Muscle of leg (tissue), 11 donors: ENCODE results near the gene ARHGAP24. TPM values are rescaled to one million over a fixed set of nuclear protein-coding genes. Genes with fewer than 3 reads are reported as not detected.

ENCODE experiments used
- DNase-seq: peaks from one replicate; pipeline ENCODE4 v3.0.0; 2013
- H3K27ac ChIP-seq: one replicate; pipeline ENCODE4 v1.5.1; 2013; ENCODE audit warnings: mild to moderate bottlenecking, low read length, control low read depth
- H3K27me3 ChIP-seq: one replicate; pipeline ENCODE4 v1.6.1; 2013; ENCODE audit warnings: low read length; ENCODE audit not compliant: control insufficient read depth, insufficient read depth
- H3K36me3 ChIP-seq: one replicate; pipeline ENCODE4 v1.6.1; 2013; ENCODE audit warnings: low read length; ENCODE audit not compliant: control insufficient read depth, insufficient read depth
- H3K4me1 ChIP-seq: one replicate; pipeline ENCODE4 v1.6.1; 2013; ENCODE audit warnings: low read length; ENCODE audit not compliant: control insufficient read depth, insufficient read depth
- H3K4me3 ChIP-seq: one replicate; pipeline ENCODE4 v1.5.1; 2013; ENCODE audit warnings: low read length, control low read depth
- H3K9me3 ChIP-seq: replicated peaks from 2 replicates; pipeline ENCODE4 v1.6.1; 2013; ENCODE audit warnings: low read depth, low read length; ENCODE audit not compliant: control insufficient read depth
- WGBS: methylation state at CpG from one replicate; pipeline ENCODE4 v1.1.5; 2013; ENCODE audit warnings: missing lambda C conversion rate; ENCODE audit not compliant: insufficient coverage; 5-methylcytosine and 5-hydroxymethylcytosine counted together
- polyA plus RNA-seq, 8 donors: library from polyadenylated mRNA; unstranded; fragments of 120-200 nt; gene quantifications; one replicate each; pipeline versions ENCODE4 v1.2.1 to v1.2.3, GENCODE V29; 2013; ENCODE audit warnings: inconsistent platforms in 1 of 8, low replicate concordance in 1 of 8; ENCODE audit not compliant: insufficient read length in 8 of 8, insufficient read depth in 1 of 8
- total RNA-seq: library from RNA; stranded (reverse); fragments of 120-200 nt; gene quantifications from one replicate; pipeline ENCODE4 v1.2.4, GENCODE V29; 2013

The ARHGAP24 gene
- total and polyA plus RNA-seq, 9 donors: 39.8 to 66.1 (median 48.9) TPM

- no peak overlapping the region for H3K4me3 ChIP-seq
- H3K9me3 ChIP-seq: no peaks in the 10 kb centered on the region
- no peaks in the 10 kb centered on the region for H3K36me3 ChIP-seq
- peaks cover 23% of the 10 kb centered on the region for H3K4me1 ChIP-seq
- H3K27ac ChIP-seq: peak overlapping the region; percentile 53
- H3K27me3 ChIP-seq: no peaks in the 10 kb centered on the region
- peak; percentile 71 for DNase-seq
Measured at GRCh38 chr4:85728464-85728863, 253.5 kb downstream of the ARHGAP24 start.

- H3K4me3 ChIP-seq: no peak overlapping the region
- no peaks in the 10 kb centered on the region for H3K9me3 ChIP-seq
- H3K27me3 ChIP-seq: no peaks in the 10 kb centered on the region
- no peak for DNase-seq
- H3K27ac ChIP-seq: no peak overlapping the region
- H3K36me3 ChIP-seq: no peaks in the 10 kb centered on the region
- H3K4me1 ChIP-seq: peaks cover 5% of the 10 kb centered on the region
- 14% methylated on average over 1 of the region's 1 CpG for WGBS
Measured at GRCh38 chr4:85732124-85732523, 257.2 kb downstream of the ARHGAP24 start.

GRCh38 chr4:85733798-85734197 is 258.8 kb downstream of the ARHGAP24 start:
- no peaks in the 10 kb centered on the region for H3K27me3 ChIP-seq
- DNase-seq: peak; percentile 41
- H3K9me3 ChIP-seq: no peaks in the 10 kb centered on the region
- no peak overlapping the region for H3K27ac ChIP-seq
- no peak overlapping the region for H3K4me3 ChIP-seq
- peaks cover 5% of the 10 kb centered on the region for H3K4me1 ChIP-seq
- H3K36me3 ChIP-seq: no peaks in the 10 kb centered on the region

GRCh38 chr4:85734424-85734831 is 259.5 kb downstream of the ARHGAP24 start:
- H3K9me3 ChIP-seq: no peaks in the 10 kb centered on the region
- DNase-seq: peak; percentile 48
- H3K27me3 ChIP-seq: no peaks in the 10 kb centered on the region
- H3K27ac ChIP-seq: no peak overlapping the region
- peaks cover 5% of the 10 kb centered on the region for H3K4me1 ChIP-seq
- no CpG with 5 or more reads among the region's 1 CpG for WGBS
- no peak overlapping the region for H3K4me3 ChIP-seq
- no peaks in the 10 kb centered on the region for H3K36me3 ChIP-seq

- H3K36me3 ChIP-seq: no peaks in the 10 kb centered on the region
Measured at GRCh38 chr4:85736571-85736970, 261.6 kb downstream of the ARHGAP24 start.

GRCh38 chr4:85737254-85737653 is 262.3 kb downstream of the ARHGAP24 start:
- no peak overlapping the region for H3K27ac ChIP-seq
- H3K4me1 ChIP-seq: peaks cover 4% of the 10 kb centered on the region
- H3K27me3 ChIP-seq: no peaks in the 10 kb centered on the region
- H3K36me3 ChIP-seq: no peaks in the 10 kb centered on the region
- H3K4me3 ChIP-seq: no peak overlapping the region
- no peaks in the 10 kb centered on the region for H3K9me3 ChIP-seq
- no CpG with 5 or more reads among the region's 1 CpG for WGBS
- no peak for DNase-seq

More at GRCh38 chr4:85736571-85736970, 261.6 kb downstream of the ARHGAP24 start:
- peaks cover 5% of the 10 kb centered on the region for H3K4me1 ChIP-seq
- H3K9me3 ChIP-seq: no peaks in the 10 kb centered on the region
- DNase-seq: no peak
- H3K4me3 ChIP-seq: no peak overlapping the region
- no CpG with 5 or more reads among the region's 2 CpGs for WGBS
- H3K27ac ChIP-seq: no peak overlapping the region
- no peaks in the 10 kb centered on the region for H3K27me3 ChIP-seq

- Histone ChIP-seq H3K4me3 (no peak overlapping the region), H3K27ac (no peak overlapping the region), H3K36me3 (no peaks in the 10 kb centered on the region), H3K9me3 (no peaks in the 10 kb centered on the region), H3K27me3 (no peaks in the 10 kb centered on the region), H3K4me1 (peaks cover 2% of the 10 kb centered on the region)
- no CpG with 5 or more reads among the region's 2 CpGs for WGBS
- DNase-seq: no peak
Measured at GRCh38 chr4:85738721-85739120, 263.8 kb downstream of the ARHGAP24 start.

GRCh38 chr4:85740431-85740861 is 265.5 kb downstream of the ARHGAP24 start:
- H3K4me3 ChIP-seq: no peak overlapping the region
- WGBS: no CpG with 5 or more reads among the region's 5 CpGs
- no peaks in the 10 kb centered on the region for H3K36me3 ChIP-seq
- no peak overlapping the region for H3K27ac ChIP-seq
- no peaks in the 10 kb centered on the region for H3K27me3 ChIP-seq
- H3K4me1 ChIP-seq: peaks cover 2% of the 10 kb centered on the region
- no peaks in the 10 kb centered on the region for H3K9me3 ChIP-seq
- DNase-seq: no peak

GRCh38 chr4:85741381-85741780 is 266.4 kb downstream of the ARHGAP24 start:
- H3K36me3 ChIP-seq: no peaks in the 10 kb centered on the region
- no peaks in the 10 kb centered on the region for H3K9me3 ChIP-seq
- no peak for DNase-seq
- peak overlapping the region; percentile 39 for H3K27ac ChIP-seq
- peaks cover 2% of the 10 kb centered on the region for H3K4me1 ChIP-seq
- WGBS: no CpG with 5 or more reads among the region's 2 CpGs
- no peaks in the 10 kb centered on the region for H3K27me3 ChIP-seq
- no peak overlapping the region for H3K4me3 ChIP-seq

- no peak overlapping the region for H3K27ac ChIP-seq
- H3K27me3 ChIP-seq: no peaks in the 10 kb centered on the region
- no peak for DNase-seq
- 79% methylated on average over 4 of the region's 5 CpGs for WGBS
- H3K4me1 ChIP-seq: peaks cover 2% of the 10 kb centered on the region
- no peak overlapping the region for H3K4me3 ChIP-seq
- no peaks in the 10 kb centered on the region for H3K36me3 ChIP-seq
- H3K9me3 ChIP-seq: no peaks in the 10 kb centered on the region
Measured at GRCh38 chr4:85741921-85742591, 267.1 kb downstream of the ARHGAP24 start.

GRCh38 chr4:85744950-85745349 is 270.0 kb downstream of the ARHGAP24 start:
- Histone ChIP-seq H3K4me3 (no peak overlapping the region), H3K9me3 (no peaks in the 10 kb centered on the region), H3K27ac (no peak overlapping the region), H3K27me3 (no peaks in the 10 kb centered on the region), H3K36me3 (no peaks in the 10 kb centered on the region), H3K4me1 (peaks cover 6% of the 10 kb centered on the region)
- WGBS: 89% methylated on average over 3 of the region's 6 CpGs
- no peak for DNase-seq
